ENCODE measurements around the gene PNKP.
"Not testable (repeated sequence)": the region's sequence is repeated elsewhere in the genome, so short reads cannot be mapped to it uniquely, and the experiment has no call there.

The PNKP gene

GRCh38 chr19:49829721-49830120 lies 37.7 kb downstream of the PNKP start:
- DNase-seq (ENCODE audit: low read depth, low spot score) = no peak
- no peak overlapping the region for H3K4me3 ChIP-seq (ENCODE audit: low read depth, low read length)
- CTCF ChIA-PET = no interaction called here
- no peak for TF ChIP-seq CTCF (IDR thresholded peaks at IDR 0.05; ENCODE audit: insufficient read depth, low read length, missing control alignments)
- POLR2A ChIA-PET = no interaction called here

- ChIA-PET POLR2A (interaction anchor here (0.6 kb wide), 1 partner anchor 48 kb away, joined by 3 read pairs; no protein-coding TSS in a partner anchor), CTCF (no interaction called here)
- no peak overlapping the region for H3K4me3 ChIP-seq (ENCODE audit: low read depth, low read length)
- no peak for TF ChIP-seq CTCF (IDR thresholded peaks at IDR 0.05; ENCODE audit: insufficient read depth, low read length, missing control alignments)
- DNase-seq (ENCODE audit: low read depth, low spot score) = no peak
Measured at GRCh38 chr19:49829200-49829599, 38.2 kb downstream of the PNKP start.

- ChIA-PET CTCF (no interaction called here), POLR2A (no interaction called here)
- H3K4me3 ChIP-seq (ENCODE audit: low read depth, low read length) = no peak overlapping the region
- DNase-seq (ENCODE audit: low read depth, low spot score) = no peak
- no peak for TF ChIP-seq CTCF (IDR thresholded peaks at IDR 0.05; ENCODE audit: insufficient read depth, low read length, missing control alignments)
Measured at GRCh38 chr19:49827034-49827433, 40.3 kb downstream of the PNKP start.

- ChIA-PET POLR2A (no interaction called here), CTCF (interaction anchor here (1.3 to 1.6 kb wide), 3 partner anchors 13 to 107 kb away, joined by 3 to 5 read pairs (median 3); no protein-coding TSS in a partner anchor)
- DNase-seq (ENCODE audit: low read depth, low spot score) = no peak
- H3K4me3 ChIP-seq (ENCODE audit: low read depth, low read length) = no peak overlapping the region
- TF ChIP-seq CTCF (IDR thresholded peaks at IDR 0.05; ENCODE audit: insufficient read depth, low read length, missing control alignments) = no peak
Measured at GRCh38 chr19:49824662-49825061, 42.7 kb downstream of the PNKP start.

- CTCF ChIA-PET = no interaction called here
- H3K4me3 ChIP-seq (ENCODE audit: low read depth, low read length) = no peak overlapping the region
- no peak for DNase-seq (ENCODE audit: low read depth, low spot score)
- TF ChIP-seq CTCF (IDR thresholded peaks at IDR 0.05; ENCODE audit: insufficient read depth, low read length, missing control alignments) = no peak
- POLR2A ChIA-PET = interaction anchor here (0.6 kb wide), 1 partner anchor 42 kb away, joined by 6 read pairs; no protein-coding TSS in a partner anchor
Measured at GRCh38 chr19:49823472-49823871, 43.9 kb downstream of the PNKP start.

- no peak for TF ChIP-seq CTCF (IDR thresholded peaks at IDR 0.05; ENCODE audit: insufficient read depth, low read length, missing control alignments)
- no peak overlapping the region for H3K4me3 ChIP-seq (ENCODE audit: low read depth, low read length)
- ChIA-PET POLR2A (no interaction called here), CTCF (no interaction called here)
- DNase-seq (ENCODE audit: low read depth, low spot score) = no peak
Measured at GRCh38 chr19:49820125-49820524, 47.3 kb downstream of the PNKP start.

GRCh38 chr19:49819452-49820115 lies 47.8 kb downstream of the PNKP start:
- peak overlapping the region; percentile 92 for H3K4me3 ChIP-seq (ENCODE audit: low read depth, low read length)
- CTCF ChIA-PET = interaction anchor here (1.0 to 1.4 kb wide), 3 partner anchors 9 to 102 kb away, joined by 4 to 7 read pairs (median 5); partner anchors contain the start of gene PTOV1
- DNase-seq (ENCODE audit: low read depth, low spot score); POLR2A ChIA-PET: not testable (repeated sequence)
